HG02571 (cell line): ENCODE data around the gene STXBP6.

Source experiments
- ATAC-seq: cut with Tn5 transposase; IDR thresholded peaks from one replicate; pipeline ENCODE4 v1.9.1; 2021; ENCODE audit warnings: mild to moderate bottlenecking, moderate library complexity; ENCODE audit not compliant: unreplicated experiment

Gene STXBP6

DNA sequence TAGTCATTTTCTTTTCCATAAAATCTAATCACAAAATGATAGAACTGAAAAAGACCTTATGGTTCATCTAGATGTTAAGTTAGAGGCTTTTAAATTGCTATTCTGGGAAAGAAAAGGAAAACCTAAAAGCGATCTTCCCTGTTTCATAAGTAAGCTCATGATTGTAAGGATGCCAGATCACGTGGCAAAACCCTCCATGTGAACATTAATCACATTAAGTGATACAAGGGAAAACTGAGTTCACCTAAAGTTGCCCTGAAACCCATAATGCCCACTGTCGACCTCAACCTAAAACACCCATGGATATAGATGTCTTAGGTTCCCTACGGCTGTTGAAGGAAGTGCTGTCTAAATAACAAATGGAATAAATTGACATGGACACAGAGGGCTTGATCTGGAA, 3.0 kb upstream of the STXBP6 start:
- ATAC-seq = no peak

DNA sequence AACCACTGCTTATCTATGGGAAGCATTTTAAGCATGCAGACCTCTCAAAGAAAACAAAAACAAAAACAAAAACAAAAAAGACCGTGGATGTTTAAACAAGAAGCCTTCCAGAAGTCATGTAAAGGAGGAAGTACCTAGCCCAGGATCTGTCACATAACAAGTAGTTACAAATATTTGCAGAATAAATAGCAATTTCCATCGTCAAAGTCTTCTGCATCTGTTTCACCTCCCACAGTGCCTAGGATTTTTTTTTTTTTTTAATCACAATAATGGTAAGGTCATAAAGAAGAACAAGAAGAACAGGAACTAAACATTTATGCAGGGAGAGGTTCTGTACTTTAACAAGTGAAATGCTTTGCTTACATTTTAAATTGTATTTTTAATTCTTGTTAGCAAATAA, 2.4 kb upstream of the STXBP6 start:
- no peak for ATAC-seq

DNA sequence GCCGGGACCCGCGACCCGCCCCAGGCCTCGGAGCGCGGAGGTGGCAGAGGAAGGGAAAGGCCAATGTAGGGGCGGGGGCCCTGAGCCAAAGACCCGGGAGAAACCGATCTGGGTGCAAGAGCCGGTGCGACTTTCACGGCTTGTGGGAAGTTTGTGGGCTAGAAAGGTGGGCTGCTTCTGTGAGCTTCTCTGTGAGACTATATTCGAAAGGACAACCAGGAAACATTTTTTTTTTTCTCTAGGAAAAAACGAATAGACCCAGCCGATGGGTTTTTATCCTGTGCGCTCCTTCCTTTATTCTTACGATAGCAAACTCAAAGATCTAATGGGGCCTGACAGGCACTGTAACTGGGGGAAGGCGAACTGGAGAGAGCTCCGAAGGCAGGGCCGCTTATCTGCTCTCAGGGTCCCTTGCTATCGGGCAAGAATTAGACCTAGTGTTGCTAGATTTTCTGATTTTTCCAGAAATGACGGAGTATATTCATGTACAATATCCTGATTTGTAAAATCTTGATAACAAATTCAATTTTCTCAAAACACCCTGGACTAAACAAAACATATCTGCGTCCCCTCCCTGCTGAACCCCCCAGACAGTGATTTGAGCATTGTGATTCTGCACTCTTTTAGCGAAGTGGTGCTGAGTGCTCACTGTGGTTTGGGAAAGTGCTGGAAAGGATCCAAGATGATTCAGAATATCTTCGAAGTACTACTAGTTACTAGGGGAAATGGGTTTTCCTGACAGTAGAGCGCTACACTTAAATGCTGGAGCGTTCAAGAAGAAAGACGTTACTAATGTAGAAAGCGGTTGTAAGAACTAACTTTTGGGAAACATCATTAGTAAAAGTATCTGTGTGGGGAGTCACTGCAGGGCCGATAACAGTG, 563 bp upstream of the STXBP6 start:
- no peak for ATAC-seq

DNA sequence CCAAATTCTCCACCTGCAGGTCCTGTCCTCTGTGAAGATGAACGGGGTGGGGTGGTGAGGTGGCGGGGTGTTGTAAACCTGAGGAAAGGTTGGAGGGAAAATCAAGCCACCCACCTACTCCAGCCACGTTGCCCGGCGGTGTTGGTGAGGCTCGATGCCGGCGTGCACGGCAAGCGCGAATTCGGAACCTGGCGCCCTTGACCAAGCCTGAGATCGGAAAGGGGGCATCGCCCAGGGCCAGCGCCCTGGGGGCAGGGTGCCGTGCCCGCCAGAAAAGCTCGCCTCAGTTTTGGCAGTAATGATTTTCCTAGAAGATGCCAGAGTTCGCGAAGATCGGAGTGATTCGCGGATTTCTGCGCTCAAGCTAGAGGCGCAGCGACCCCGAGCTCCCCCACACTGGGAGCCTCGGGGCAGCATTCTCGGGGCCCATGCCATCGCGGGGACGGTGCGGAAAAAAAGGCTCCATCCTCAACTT, 817 bp downstream of the STXBP6 start:
- no peak for ATAC-seq

DNA sequence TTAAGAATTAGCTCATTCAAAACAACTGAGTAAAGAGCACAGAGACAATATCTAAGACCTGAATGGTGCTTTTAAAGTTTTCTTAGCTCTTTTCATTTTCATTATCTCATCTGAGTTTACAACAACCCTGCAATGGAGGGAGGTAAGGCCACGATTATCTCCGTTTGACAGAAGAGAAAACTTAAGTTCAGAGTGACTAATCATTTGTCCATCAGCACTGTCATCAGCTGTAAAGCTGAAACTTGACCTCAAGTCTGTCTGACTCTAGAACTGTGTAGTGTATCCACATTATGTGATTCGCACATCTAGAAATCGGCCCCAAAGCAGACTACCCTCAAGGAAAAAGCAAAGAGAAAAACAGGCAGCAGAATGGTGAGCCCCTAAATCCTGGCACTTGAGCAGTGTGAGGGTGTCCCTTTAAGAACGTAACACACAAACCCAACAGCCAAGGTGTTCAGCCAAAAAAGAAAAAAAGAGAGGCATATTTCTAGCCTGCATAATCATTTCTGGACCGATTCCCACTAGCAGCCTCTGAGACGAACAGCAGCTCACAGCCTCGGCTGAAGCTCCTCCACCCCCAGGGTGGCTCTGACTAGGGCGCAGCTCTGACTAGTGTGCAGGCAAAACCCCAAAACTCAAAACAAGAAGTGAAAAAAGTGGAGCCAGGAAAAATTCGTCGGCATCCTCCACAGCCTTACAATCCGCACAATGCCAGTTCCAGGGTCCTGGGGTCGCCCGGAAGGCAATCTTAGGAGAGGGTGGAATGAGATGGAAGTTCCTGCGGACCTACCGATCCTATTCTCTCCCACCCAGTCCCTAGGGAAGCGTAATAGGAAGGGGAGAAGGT, 1.6 kb downstream of the STXBP6 start:
- no peak for ATAC-seq

DNA sequence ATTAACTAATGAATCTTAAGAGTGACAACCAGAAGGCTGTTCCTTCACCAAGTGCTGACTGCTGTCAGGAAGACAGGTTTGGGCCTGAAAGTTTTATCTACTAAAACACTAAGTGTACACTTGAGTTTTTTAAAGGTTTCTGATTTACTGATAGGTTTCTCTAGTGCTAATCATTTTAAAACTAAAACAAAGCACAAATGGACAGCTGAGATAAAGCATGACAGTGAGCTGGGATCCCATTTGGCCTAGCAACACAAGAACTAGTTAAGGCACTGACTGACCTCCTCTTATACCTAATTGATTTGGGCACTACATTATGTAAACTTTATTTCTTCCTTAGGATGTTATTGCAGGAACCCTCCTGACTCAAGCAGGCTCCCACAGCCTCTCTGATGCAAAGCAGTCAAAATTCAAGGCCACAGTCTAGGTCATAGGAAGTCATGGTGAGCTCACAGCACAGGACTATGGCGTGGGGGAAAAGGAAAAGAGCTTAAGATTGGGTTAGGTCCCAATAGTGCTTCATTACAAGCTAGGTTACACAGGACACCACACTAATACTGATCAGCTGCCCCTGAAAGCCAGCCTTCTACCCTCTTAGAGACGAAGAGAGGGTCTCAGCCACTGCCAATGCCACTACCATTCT, 3.5 kb downstream of the STXBP6 start:
- no peak for ATAC-seq

DNA sequence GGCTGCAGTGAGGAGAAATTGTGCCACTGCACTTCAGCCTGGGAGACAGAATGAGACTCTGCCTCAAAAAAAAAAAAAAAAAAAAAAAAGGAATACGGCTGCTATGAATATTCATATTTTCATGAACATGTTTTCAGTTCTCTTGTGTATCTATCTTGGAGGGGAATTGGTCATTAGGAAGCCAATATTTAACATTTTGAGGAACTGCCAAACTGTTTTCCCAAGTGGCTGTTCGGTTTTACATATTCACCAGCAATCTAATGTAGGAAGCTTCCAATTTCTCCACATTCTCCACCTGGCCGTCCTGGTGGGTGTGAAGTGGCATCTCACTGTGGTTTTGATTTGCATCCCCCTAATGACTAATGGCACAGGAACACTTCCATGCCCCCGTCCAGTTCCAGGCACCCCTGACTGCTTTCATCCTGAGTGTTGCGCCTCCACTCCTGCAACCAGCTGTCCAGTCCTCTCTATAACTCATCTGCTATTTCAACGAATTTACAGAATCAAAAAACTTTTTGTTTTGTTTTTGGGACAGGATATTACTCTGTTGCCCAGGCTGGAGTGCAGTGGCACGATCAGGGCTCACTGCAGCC, 5.7 kb downstream of the STXBP6 start:
- ATAC-seq = no peak

DNA sequence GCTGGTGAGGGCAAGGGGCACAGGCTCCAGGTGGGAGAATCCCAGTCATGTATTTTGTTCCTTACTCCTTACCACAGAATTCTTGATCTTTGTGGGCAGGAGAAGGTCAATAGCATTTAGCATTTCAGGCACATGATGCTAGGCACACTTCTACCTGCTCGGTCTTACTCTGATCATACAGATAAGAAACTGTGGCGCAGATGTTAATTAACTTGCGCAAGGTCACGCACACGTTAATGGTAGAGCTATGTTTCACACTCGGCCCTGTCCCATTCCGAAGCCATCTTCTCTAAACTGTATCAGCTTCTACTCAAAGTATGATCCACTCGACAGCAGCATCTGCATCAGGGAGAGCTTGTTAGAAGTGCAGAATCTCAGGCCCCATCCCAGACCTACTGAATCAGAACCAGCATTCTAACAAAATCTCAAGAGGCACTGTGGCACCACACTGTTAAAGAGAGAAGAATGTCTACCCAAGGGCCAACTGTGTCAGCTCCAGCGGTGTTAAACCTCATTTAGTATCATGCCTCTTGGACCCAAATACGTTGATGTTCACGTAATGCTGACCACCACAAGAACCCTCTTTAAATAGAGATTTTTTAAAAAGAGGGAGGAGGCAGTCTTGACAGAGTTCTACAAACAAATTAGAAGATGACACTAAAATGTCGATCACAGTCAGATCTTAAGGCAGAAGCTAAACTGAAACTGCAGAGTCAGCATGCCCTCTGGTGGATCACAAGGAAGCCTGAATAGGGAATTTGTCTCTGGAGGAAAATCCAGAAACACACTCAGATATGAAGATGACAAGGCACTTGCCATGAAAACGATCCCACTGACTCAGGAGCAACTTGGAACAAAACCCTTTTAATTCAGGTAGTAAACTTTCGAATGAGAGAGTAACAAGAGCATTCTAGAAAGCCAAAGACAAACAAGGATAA, 7.3 kb downstream of the STXBP6 start:
- no peak for ATAC-seq

DNA sequence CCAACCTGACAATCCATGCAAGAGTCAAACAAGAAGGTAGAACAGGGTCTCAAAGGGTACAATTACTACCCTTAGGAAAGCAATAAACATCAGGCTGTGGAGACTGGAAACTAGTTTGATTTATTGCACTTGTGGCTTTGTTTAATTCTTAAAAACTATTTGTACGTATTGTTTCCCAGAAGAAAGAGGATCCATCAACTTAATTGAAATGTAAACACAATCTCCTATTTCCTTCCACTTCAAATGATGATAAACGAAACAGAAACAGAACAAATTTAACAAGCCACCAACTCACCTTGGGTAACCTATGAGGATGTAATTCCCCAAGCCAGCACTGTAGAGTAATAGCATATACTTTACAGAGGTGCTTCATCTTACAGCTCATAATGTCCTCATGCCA, 8.0 kb downstream of the STXBP6 start:
- ATAC-seq = no peak

DNA sequence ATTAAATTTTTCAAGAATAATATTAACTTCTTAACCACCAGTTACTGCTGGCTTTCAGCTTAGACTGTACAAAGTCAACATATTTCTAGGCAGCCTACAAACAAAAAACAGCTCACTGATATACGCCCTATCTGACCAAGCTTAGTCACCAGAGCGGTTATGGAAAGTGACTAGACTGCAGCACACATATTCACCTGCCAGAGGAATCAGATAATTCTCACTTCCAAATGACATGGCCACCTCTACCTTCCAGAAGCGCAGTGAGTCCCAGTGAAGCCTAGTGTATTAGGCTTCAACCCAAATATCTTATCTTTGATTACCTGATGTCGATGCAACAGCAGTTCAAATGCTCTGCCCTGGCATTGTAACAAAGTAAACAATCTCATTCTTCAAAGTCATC, 8.5 kb downstream of the STXBP6 start:
- no peak for ATAC-seq

DNA sequence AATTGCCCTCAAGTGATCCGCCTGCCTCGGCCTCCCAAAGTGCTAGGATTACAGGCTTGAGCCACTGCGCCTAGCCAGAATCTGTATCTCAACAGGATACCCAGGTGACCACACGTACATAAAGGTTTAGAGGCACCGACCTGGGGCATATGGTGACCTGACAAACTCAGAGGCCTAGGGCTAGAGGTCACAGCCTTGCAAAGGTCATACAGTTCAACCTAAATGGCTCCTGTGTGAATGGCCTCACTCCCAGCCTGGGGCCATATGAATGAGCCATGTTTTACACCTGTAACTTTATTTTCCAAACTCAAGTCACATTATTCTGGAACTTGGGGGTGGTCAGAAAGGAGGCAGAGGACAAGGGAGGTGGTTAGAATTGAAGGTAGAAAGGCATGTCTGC, 10.0 kb downstream of the STXBP6 start:
- no peak for ATAC-seq

DNA sequence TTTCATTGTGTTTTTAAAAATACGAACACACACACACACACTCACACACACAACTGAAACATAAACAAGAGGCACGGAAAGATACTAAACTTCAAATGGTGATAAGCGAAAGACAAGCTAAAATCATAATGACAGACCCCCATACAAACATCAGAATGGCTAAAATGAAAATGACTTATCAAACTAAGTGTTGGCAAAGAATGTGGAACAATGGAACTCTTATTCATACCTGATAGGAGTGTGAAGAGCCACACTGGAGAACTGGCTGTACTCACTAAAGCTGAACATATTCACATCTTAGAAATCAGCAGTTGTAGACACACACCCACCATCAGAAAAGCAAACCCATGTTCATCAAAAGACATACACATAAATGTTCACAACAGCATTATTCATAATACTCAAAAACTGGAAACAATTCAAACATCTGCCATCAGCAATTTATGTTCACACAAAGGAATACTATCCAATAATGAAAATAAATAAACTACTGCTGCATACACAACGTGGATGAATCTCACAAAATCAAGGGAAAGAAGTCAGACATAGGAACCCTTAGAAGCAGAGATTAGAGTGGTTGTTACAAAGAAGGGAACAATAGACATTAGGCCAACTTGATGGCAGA, 11.8 kb downstream of the STXBP6 start:
- no peak for ATAC-seq

DNA sequence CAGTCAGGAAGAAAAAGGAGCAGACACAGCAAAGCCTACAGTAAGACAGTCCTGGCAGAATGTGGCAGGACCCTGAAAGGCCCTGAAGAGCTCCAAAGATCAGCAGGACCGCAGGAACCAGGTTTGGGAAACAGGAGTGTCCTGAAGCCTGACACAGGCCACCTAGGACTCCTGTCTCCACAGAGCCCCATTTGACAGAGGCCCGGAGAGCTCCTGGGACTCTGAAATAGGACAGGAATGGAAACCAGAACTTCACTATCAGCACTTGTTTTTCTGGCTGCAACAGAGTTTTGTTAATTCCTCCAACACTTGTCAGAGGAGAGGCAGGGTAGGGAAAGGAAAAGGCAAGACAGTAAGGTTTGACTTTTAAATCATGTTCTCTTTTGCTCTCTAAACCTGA, 12.9 kb downstream of the STXBP6 start:
- ATAC-seq = no peak

DNA sequence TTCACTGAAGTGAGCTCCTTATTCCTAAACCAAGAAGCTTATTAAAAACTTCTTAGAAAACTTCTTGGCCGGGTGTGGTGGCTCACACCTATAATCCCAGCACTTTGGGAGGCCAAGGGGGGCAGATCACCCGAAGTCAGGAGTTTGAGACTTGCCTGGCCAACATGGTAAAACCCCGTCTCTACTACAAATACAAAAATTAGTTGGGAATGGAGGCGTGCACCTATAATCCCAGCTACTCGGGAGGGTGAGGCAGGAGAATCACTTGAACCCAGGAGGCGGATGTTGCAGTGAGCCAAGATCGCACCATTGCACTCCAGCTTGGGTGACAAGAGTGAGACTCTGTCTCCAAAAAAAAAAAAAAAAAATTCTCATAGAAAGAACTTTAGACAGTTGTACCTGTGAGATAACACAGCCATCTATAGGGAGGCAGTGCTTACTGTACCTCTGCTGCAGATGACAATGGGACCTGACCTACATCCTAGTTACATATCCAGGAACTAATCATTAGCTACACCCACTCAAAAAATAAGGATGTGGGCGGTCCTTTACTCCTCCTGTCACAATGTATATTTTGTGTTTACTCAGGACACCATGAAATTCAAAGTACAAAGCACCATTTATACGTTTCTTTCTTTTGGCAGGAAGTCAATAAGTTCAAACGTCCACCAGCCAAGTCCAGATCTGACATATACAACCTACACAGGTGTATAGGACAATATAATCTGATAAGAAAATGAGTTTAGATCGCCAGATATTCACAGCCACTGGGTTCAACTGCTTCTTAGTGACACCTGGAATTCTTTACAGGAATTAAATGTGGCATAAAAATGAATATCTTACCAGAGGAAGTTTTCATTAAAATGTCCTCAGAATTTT, 14.9 kb downstream of the STXBP6 start:
- no peak for ATAC-seq

DNA sequence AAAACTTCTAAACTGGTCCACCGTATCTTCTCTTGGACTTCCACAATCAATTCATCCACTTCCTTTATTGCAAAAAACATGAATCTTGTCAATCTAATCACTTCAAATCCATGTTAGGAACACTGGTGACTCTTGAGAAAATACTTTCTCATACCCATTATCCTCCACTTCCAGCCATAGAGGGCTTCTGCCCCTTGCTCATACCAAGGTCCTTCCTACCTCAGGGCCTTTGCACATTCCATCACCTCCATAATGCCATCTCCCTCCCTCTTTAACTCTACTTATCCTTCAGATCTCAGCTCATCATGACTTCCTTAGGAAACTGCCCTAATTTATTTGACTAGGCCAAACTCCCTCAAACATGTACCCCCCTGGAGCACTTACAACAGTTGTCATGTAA, 16.6 kb downstream of the STXBP6 start:
- ATAC-seq = no peak

DNA sequence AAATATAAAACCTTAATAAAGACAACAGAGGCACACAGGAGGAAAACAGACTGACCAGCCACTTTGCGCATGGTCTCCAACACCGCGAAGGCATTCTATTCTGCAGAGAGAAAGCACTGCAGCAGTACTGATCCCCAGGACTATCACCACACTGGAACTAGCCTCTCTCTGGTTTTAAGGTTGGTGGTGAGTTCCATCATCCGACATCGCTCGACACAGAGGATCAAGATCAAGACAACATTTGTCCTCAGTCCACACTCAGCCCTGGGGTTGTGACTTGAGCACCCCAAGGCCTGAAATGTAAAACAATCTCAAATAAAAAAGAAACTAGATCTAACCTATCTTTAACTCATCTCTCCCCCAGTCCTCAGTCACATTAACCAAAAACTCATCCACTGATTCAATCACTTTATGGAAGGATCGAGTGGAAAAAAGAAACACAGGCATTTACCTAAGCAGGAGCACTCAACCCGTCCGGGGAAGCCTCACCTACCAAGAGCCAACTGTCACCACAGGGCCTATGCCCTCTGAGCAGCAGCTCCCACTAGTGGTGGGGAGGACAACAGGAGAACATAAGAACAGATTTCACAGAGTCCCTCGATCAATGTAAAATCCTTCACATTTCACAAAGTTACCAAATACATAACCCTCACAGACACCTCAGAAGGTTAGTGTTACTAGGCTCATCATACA, 17.7 kb downstream of the STXBP6 start:
- ATAC-seq = no peak

DNA sequence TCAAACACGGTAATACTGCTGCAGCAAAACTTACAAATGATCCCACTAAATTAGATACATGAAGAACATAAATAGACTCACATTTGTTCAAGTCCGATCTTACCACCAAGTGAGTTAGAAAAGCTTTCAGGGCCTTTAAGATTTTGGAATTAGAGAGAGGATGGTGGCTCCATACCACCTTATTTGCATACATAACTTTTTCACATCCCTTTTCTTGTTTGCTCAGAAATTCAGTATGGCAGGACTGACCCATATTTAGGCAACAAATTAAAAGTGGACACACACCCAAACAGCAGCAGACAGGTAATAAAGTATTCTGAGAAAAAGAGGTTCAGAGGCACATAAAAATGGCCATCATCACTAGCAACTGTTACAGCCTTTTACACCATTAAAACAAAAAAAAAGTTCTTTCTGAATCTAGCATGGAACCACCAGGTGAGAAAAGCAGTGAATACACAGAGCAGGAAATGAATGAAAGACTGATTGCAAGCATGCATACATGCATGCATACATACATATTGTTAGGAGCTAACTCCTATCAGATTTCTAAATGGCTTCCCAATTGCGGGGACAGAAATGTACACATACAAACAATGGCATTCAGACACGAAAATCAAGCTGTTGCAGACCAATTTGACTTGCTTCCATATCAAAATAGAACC, 23.3 kb downstream of the STXBP6 start:
- ATAC-seq = no peak
